ENCODE results near the gene GGT1.

DNA sequence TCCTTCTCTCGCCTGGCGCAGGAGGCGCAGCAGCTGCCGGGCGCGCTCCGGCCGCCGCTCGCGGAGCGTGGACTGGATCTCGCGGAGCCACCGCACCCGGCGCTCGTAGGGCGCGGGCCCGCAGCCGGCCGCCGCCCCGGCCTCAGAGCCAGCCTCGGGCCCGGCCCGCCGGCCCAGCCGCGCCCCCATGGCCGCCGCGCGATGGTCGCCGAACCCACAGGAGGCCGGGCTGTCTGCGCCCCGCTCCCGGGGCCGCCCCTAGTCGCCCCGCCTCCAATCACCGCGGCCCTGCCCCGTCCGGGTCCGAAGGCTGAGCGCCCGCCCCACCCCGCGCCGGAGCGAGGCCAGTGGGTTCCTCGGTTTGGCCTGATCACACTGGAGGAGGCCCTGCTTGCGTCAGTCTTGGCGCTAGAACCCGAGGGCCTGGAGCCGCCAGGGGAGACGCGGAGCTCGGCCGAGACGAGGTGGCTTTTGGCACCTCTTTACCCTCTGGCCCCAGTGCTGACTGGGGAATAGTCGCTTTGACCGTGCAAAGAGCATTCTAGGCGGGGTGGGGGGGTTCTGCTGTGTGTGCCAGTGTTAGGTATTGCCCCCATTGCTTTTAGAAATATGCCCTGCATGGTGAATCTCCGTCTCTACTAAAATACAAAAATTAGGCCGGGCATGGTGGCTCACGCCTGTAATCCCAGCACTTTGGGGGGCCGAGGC is 10.0 kb upstream of the GGT1 start, which contains the start of gene LRRC75B:
- TF ChIP-seq POLR2A (IDR thresholded peaks at IDR 0.05; ENCODE audit: low read length) (peak; percentile 23), GATA1 (IDR thresholded peaks at IDR 0.05; ENCODE audit: low read depth, low read length) (no peak)

Data from erythroblast (primary cell).